Measurements from ENCODE around the gene CDH6.

CDH6 gene

DNA sequence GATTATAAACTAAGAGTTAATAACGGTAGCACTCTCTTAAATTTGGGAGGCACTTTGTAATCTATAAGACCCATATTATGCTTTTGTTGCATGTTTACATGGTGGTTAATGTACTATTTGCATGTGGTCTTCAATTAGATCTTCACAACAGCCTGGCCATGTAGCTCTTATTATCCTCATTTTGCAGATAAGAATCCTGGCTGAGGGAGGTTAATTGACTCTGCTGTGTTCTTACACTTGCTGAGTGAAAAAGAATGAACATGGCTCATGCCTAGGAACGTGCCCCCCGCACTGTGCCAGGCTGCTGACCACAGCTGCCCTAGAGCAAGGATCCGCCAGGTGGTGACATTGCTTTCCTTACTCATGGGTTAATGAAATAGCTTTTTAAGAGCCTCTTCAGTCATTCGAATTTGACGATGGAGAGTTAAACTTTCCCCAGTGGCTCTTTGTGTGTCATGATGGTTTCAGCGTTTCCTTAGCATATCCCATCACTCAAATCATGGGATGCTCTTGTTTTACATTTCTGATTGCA lies 97.9 kb downstream of the CDH6 start:
- TF ChIP-seq, protein P1, sequence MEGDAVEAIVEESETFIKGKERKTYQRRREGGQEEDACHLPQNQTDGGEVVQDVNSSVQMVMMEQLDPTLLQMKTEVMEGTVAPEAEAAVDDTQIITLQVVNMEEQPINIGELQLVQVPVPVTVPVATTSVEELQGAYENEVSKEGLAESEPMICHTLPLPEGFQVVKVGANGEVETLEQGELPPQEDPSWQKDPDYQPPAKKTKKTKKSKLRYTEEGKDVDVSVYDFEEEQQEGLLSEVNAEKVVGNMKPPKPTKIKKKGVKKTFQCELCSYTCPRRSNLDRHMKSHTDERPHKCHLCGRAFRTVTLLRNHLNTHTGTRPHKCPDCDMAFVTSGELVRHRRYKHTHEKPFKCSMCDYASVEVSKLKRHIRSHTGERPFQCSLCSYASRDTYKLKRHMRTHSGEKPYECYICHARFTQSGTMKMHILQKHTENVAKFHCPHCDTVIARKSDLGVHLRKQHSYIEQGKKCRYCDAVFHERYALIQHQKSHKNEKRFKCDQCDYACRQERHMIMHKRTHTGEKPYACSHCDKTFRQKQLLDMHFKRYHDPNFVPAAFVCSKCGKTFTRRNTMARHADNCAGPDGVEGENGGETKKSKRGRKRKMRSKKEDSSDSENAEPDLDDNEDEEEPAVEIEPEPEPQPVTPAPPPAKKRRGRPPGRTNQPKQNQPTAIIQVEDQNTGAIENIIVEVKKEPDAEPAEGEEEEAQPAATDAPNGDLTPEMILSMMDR (IDR thresholded peaks at IDR 0.05) = peak; percentile 26; the same call in 1 of the 2 replicates

DNA sequence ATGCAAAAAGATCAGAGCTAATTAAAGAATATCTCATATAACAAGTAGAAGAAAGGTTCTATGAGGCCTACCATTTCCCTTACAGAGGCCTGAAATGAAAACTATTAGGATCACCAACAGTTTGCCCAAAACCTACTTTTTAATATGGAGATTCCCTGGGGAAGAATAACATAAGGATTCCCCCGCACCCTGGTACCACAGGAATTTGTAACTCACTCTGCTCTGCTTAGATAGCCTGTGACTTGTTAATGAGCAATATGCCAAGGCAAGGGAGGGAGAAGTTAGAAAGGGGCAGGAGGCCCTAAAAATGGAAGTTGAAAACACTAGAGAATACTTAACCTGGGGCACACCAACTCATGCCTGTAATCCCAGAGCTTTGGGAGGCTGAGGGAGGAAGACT lies 107.0 kb downstream of the CDH6 start:
- TF ChIP-seq, protein P1 (IDR thresholded peaks at IDR 0.05) = no peak

GRCh38 chr5:31301833-31302232 lies 108.3 kb downstream of the CDH6 start:
- TF ChIP-seq, protein P1 (IDR thresholded peaks at IDR 0.05) = no peak

DNA sequence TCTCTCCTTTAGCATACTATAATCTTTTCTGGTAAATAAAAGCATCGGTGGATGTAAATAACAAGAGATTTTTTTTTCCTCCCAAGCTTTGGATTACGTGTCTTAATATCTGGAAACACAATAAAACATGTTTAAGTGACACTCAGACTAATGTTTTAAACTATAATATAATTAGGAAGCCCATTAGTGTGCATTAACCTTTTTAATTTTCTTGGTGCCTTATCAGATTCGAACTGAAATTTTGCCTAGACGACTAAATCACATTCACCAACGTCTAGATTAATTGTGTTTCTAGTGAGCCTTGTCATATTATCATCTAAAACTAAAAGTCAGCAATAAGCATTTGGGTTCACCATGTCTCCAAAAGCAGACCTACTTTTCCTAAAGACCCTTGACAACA lies 110.2 kb downstream of the CDH6 start:
- TF ChIP-seq, protein P1 (IDR thresholded peaks at IDR 0.05) = no peak

GRCh38 chr5:31317665-31318064 lies 124.2 kb downstream of the CDH6 start:
- TF ChIP-seq, protein P1 (IDR thresholded peaks at IDR 0.05) = no peak

DNA sequence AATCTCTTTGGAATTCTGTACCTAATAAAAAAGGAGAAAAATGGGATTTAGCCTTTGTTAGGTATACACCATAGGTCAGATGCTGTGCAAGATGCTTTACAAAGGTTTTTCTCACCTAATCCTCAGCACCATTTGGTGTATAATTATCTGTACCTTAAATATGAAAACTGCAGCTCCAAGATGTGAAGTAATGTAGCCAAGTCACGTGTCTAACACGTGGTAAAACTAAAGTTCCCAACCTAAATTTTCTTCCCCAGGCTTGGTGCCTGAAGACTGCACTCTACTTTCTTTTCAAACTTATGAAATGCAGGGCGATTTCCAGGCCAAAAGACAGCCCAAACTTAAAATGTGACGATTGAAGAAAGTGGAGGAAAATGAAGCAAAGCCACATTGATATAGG lies 125.8 kb downstream of the CDH6 start:
- TF ChIP-seq, protein P1 (IDR thresholded peaks at IDR 0.05) = no peak

DNA sequence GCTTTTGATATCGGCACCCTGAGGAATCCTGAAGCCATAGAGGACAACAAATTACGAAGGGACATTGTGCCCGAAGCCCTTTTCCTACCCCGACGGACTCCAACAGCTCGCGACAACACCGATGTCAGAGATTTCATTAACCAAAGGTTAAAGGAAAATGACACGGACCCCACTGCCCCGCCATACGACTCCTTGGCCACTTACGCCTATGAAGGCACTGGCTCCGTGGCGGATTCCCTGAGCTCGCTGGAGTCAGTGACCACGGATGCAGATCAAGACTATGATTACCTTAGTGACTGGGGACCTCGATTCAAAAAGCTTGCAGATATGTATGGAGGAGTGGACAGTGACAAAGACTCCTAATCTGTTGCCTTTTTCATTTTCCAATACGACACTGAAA lies 129.5 kb downstream of the CDH6 start:
- TF ChIP-seq, protein P1 (IDR thresholded peaks at IDR 0.05) = no peak

GRCh38 chr5:31324842-31325241 lies 131.4 kb downstream of the CDH6 start:
- TF ChIP-seq, protein P1 (IDR thresholded peaks at IDR 0.05) = no peak
